Upper lobe of left lung (tissue), 4 donors: ENCODE results near the gene CAPZB.

Experiments used
- CTCF ChIP-seq, 6 experiments: fragments of 450-650 bp in 4 of 6; fragments of 200-600 bp in 2 of 6; sonication (generic) in 2 of 6; IDR thresholded peaks; one replicate each; pipeline ENCODE4 v1.5.1; 2016 to 2019; ENCODE audit warnings: antibody characterized with exemption in 6 of 6
- POLR2AphosphoS5 ChIP-seq, 2 donors: sonication (generic); formaldehyde crosslinking; IDR thresholded peaks; one replicate each; pipeline ENCODE4 v1.5.1; 2017; ENCODE audit warnings: antibody characterized with exemption in 2 of 2

- TF ChIP-seq POLR2AphosphoS5 (IDR thresholded peaks at IDR 0.05) (no peak), CTCF (IDR thresholded peaks at IDR 0.05) (no peak)
Measured at GRCh38 chr1:19327301-19327700, 158.0 kb downstream of the CAPZB start.
